ENCODE data around the gene HESX1.
A peak's percentile ranks its signal among the peaks of the same experiment; 100 is the strongest.

Gene HESX1

GRCh38 chr3:57155310-57155643, 44.5 kb downstream of the HESX1 start:
- H3K9me3 ChIP-seq (ENCODE audit: low read length): no peaks in the 10 kb centered on the region
- H3K4me3 ChIP-seq (ENCODE audit: low read depth in 1 of 2, low read length in 2 of 2): no peak overlapping the region
- peaks cover 72% of the 10 kb centered on the region for H3K4me1 ChIP-seq (ENCODE audit: insufficient read depth, low read length)
- H3K27me3 ChIP-seq (ENCODE audit: control insufficient read depth in 1 of 2, insufficient read depth in 2 of 2, low read length in 2 of 2): no peaks in the 10 kb centered on the region
- H3K9ac ChIP-seq (ENCODE audit: low read length): no peak overlapping the region
- H3K36me3 ChIP-seq (ENCODE audit: insufficient read depth, low read length): no peaks in the 10 kb centered on the region
- H3K27ac ChIP-seq (ENCODE audit: low read depth, low read length): no peak overlapping the region

- H3K36me3 ChIP-seq (ENCODE audit: insufficient read depth, low read length): no peaks in the 10 kb centered on the region
- peak overlapping the region; percentile 17 for H3K27ac ChIP-seq (ENCODE audit: low read depth, low read length)
- H3K9ac ChIP-seq (ENCODE audit: low read length): no peak overlapping the region
- H3K27me3 ChIP-seq (ENCODE audit: control insufficient read depth in 1 of 2, insufficient read depth in 2 of 2, low read length in 2 of 2): no peaks in the 10 kb centered on the region
- H3K4me3 ChIP-seq (ENCODE audit: low read depth in 1 of 2, low read length in 2 of 2): no peak overlapping the region
- H3K4me1 ChIP-seq (ENCODE audit: insufficient read depth, low read length): peaks cover 75% of the 10 kb centered on the region
- H3K9me3 ChIP-seq (ENCODE audit: low read length): no peaks in the 10 kb centered on the region
Observed at GRCh38 chr3:57154470-57155309, 45.1 kb downstream of the HESX1 start.

GRCh38 chr3:57152151-57153143, 47.3 kb downstream of the HESX1 start:
- H3K9ac ChIP-seq (ENCODE audit: low read length): peak overlapping the region; percentile 28
- peak overlapping the region; percentile 50 for H3K27ac ChIP-seq (ENCODE audit: low read depth, low read length)
- H3K4me1 ChIP-seq (ENCODE audit: insufficient read depth, low read length): peaks cover 53% of the 10 kb centered on the region
- no peaks in the 10 kb centered on the region for H3K27me3 ChIP-seq (ENCODE audit: control insufficient read depth in 1 of 2, insufficient read depth in 2 of 2, low read length in 2 of 2)
- H3K9me3 ChIP-seq (ENCODE audit: low read length): no peaks in the 10 kb centered on the region
- peak overlapping the region; percentile 5 to 44 for H3K4me3 ChIP-seq (ENCODE audit: low read depth in 1 of 2, low read length in 2 of 2)
- no peaks in the 10 kb centered on the region for H3K36me3 ChIP-seq (ENCODE audit: insufficient read depth, low read length)

GRCh38 chr3:57151749-57152148, 48.0 kb downstream of the HESX1 start:
- no peaks in the 10 kb centered on the region for H3K36me3 ChIP-seq (ENCODE audit: insufficient read depth, low read length)
- H3K4me3 ChIP-seq (ENCODE audit: low read depth in 1 of 2, low read length in 2 of 2): peak overlapping the region; percentile 5 to 44
- no peaks in the 10 kb centered on the region for H3K9me3 ChIP-seq (ENCODE audit: low read length)
- no peaks in the 10 kb centered on the region for H3K27me3 ChIP-seq (ENCODE audit: control insufficient read depth in 1 of 2, insufficient read depth in 2 of 2, low read length in 2 of 2)
- peak overlapping the region; percentile 28 for H3K9ac ChIP-seq (ENCODE audit: low read length)
- peaks cover 46% of the 10 kb centered on the region for H3K4me1 ChIP-seq (ENCODE audit: insufficient read depth, low read length)
- H3K27ac ChIP-seq (ENCODE audit: low read depth, low read length): peak overlapping the region; percentile 50

- Histone ChIP-seq H3K4me3 (ENCODE audit: low read depth in 1 of 2, low read length in 2 of 2) (no peak overlapping the region), H3K4me1 (ENCODE audit: insufficient read depth, low read length) (peaks cover 45% of the 10 kb centered on the region), H3K27ac (ENCODE audit: low read depth, low read length) (peak overlapping the region; percentile 3), H3K27me3 (ENCODE audit: control insufficient read depth in 1 of 2, insufficient read depth in 2 of 2, low read length in 2 of 2) (no peaks in the 10 kb centered on the region), H3K36me3 (ENCODE audit: insufficient read depth, low read length) (no peaks in the 10 kb centered on the region), H3K9ac (ENCODE audit: low read length) (no peak overlapping the region), H3K9me3 (ENCODE audit: low read length) (no peaks in the 10 kb centered on the region)
Observed at GRCh38 chr3:57151021-57151449, 48.7 kb downstream of the HESX1 start.

- no peaks in the 10 kb centered on the region for H3K9me3 ChIP-seq (ENCODE audit: low read length)
- no peaks in the 10 kb centered on the region for H3K27me3 ChIP-seq (ENCODE audit: control insufficient read depth in 1 of 2, insufficient read depth in 2 of 2, low read length in 2 of 2)
- no peak overlapping the region for H3K4me3 ChIP-seq (ENCODE audit: low read depth in 1 of 2, low read length in 2 of 2)
- H3K36me3 ChIP-seq (ENCODE audit: insufficient read depth, low read length): no peaks in the 10 kb centered on the region
- peak overlapping the region; percentile 28 for H3K27ac ChIP-seq (ENCODE audit: low read depth, low read length)
- H3K4me1 ChIP-seq (ENCODE audit: insufficient read depth, low read length): peaks cover 39% of the 10 kb centered on the region
- no peak overlapping the region for H3K9ac ChIP-seq (ENCODE audit: low read length)
Observed at GRCh38 chr3:57150113-57150581, 49.6 kb downstream of the HESX1 start.

All from muscle layer of colon (tissue), 2 donors.